IMR-90 (cell line): Measurements from ENCODE around the gene TMEM129. TPM values are rescaled to one million over a fixed set of nuclear protein-coding genes. Genes with fewer than 3 reads are reported as not detected.

Source experiments
- ATAC-seq: fragments of 200-7000 bp; cut with Tn5 transposase; 2 replicates; pipeline ENCODE4 v1.9.1; 2020; ENCODE audit warnings: low read depth, mild to moderate bottlenecking, moderate library complexity
- BruUV-seq: library from RNA; stranded (reverse); fragments of 400-500 nt; replicated peaks from 2 replicates; lab custom pipeline; 2021; lab: Mats Ljungman, UMichigan
- CTCF ChIA-PET: fragments of 300-600 bp; formaldehyde crosslinking; extraction: SDS; loops from one replicate; lab custom pipeline; 2021; ENCODE audit warnings: antibody characterized with exemption; lab: Yijun Ruan, JAX
- POLR2A ChIA-PET: fragments of 300-600 bp; sonication (Branson Sonifier 250); formaldehyde crosslinking; loops from one replicate; lab custom pipeline; 2022; ENCODE audit warnings: antibody characterized with exemption; ENCODE audit not compliant: unreplicated experiment; lab: Charles Lee
- DNase-seq: peaks from one replicate; pipeline ENCODE4 v3.0.0; 2013
- H2AFZ ChIP-seq: replicated peaks from 2 replicates; pipeline ENCODE3; 2013; ENCODE audit warnings: low read length, mild to moderate bottlenecking; ENCODE audit not compliant: poor library complexity
- H2AK5ac ChIP-seq: 2 replicates; pipeline ENCODE4 v1.6.1; 2013; ENCODE audit warnings: low read depth, low read length, inconsistent platforms
- H2AK9ac ChIP-seq: replicated peaks from 2 replicates; pipeline ENCODE3; 2013; ENCODE audit warnings: mild to moderate bottlenecking, low read depth, low read length, moderate library complexity; ENCODE audit not compliant: poor library complexity
- H2BK120ac ChIP-seq: 2 replicates; pipeline ENCODE4 v1.6.1; 2013; ENCODE audit warnings: low read depth, low read length, inconsistent platforms
- H2BK15ac ChIP-seq: 3 replicates; pipeline ENCODE4 v1.6.1; 2013; ENCODE audit warnings: low read depth, low read length, inconsistent platforms
- H2BK20ac ChIP-seq: 2 replicates; pipeline ENCODE4 v1.6.1; 2013; ENCODE audit warnings: low read depth, mild to moderate bottlenecking, inconsistent platforms, low read length, moderate library complexity
- H2BK5ac ChIP-seq: 2 replicates; pipeline ENCODE4 v1.6.1; 2013; ENCODE audit warnings: mild to moderate bottlenecking, low read depth, low read length, inconsistent platforms; ENCODE audit not compliant: poor library complexity, severe bottlenecking
- H3K14ac ChIP-seq: replicated peaks from 2 replicates; pipeline ENCODE4 v1.6.1; 2013; ENCODE audit warnings: low read depth, low read length, inconsistent platforms
- H3K18ac ChIP-seq: 2 replicates; pipeline ENCODE4 v1.6.1; 2013; ENCODE audit warnings: low read depth, low read length, control low read depth
- H3K23ac ChIP-seq: 2 replicates; pipeline ENCODE4 v1.6.1; 2013; ENCODE audit warnings: low read depth, low read length, inconsistent platforms
- H3K27ac ChIP-seq: 2 replicates; pipeline ENCODE4 v1.5.1; 2013; ENCODE audit warnings: mild to moderate bottlenecking, control low read depth, low read length; ENCODE audit not compliant: insufficient read depth
- H3K27me3 ChIP-seq: 2 replicates; pipeline ENCODE4 v1.6.1; 2013; ENCODE audit warnings: low read length; ENCODE audit not compliant: control insufficient read depth, insufficient read depth
- H3K36me3 ChIP-seq: 2 replicates; pipeline ENCODE4 v1.6.1; 2013; ENCODE audit warnings: low read length, mixed read lengths; ENCODE audit not compliant: control insufficient read depth, insufficient read depth
- H3K4ac ChIP-seq: 2 replicates; pipeline ENCODE4 v1.6.1; 2013; ENCODE audit warnings: low read depth, low read length, inconsistent platforms
- H3K4me1 ChIP-seq: 2 replicates; pipeline ENCODE4 v1.6.1; 2013; ENCODE audit warnings: low read length, mixed read lengths; ENCODE audit not compliant: control insufficient read depth, insufficient read depth
- H3K4me2 ChIP-seq: 2 replicates; pipeline ENCODE4 v1.6.1; 2013; ENCODE audit warnings: low read depth, mild to moderate bottlenecking, control low read depth, low read length, moderate library complexity
- H3K4me3 ChIP-seq: 2 replicates; pipeline ENCODE4 v1.5.1; 2013; ENCODE audit warnings: low read depth, mild to moderate bottlenecking, control low read depth, low read length, moderate library complexity; ENCODE audit not compliant: insufficient read depth
- H3K56ac ChIP-seq: 2 replicates; pipeline ENCODE4 v1.6.1; 2013; ENCODE audit warnings: low read length, inconsistent platforms; ENCODE audit not compliant: insufficient read depth; ENCODE audit errors: extremely low read depth
- H3K79me1 ChIP-seq, 2 experiments: 2 replicates each; pipeline ENCODE4 v1.6.1; 2013; ENCODE audit warnings: low read length in 2 of 2, inconsistent platforms in 1 of 2, low read depth in 1 of 2
- H3K9ac ChIP-seq: 2 replicates; pipeline ENCODE4 v1.6.1; 2013; ENCODE audit warnings: low read depth, low read length, control low read depth
- H3K9me1 ChIP-seq: 2 replicates; pipeline ENCODE4 v1.6.1; 2013; ENCODE audit warnings: low read length, inconsistent platforms; ENCODE audit not compliant: insufficient read depth
- H3K9me3 ChIP-seq: 2 replicates; pipeline ENCODE4 v1.6.1; 2013; ENCODE audit warnings: low read length; ENCODE audit not compliant: control insufficient read depth, insufficient read depth
- H4K20me1 ChIP-seq: 2 replicates; pipeline ENCODE4 v1.6.1; 2013; ENCODE audit warnings: low read length, inconsistent platforms; ENCODE audit not compliant: insufficient read depth
- H4K5ac ChIP-seq: 2 replicates; pipeline ENCODE4 v1.6.1; 2013; ENCODE audit warnings: mild to moderate bottlenecking, low read depth, low read length, control low read depth
- H4K8ac ChIP-seq, 2 experiments: 2 replicates each; pipeline ENCODE4 v1.6.1; 2013; ENCODE audit warnings: low read depth in 2 of 2, low read length in 2 of 2, control low read depth in 1 of 2, inconsistent platforms in 1 of 2
- H4K91ac ChIP-seq: 2 replicates; pipeline ENCODE4 v1.6.1; 2013; ENCODE audit warnings: low read depth, low read length, inconsistent platforms; ENCODE audit not compliant: insufficient read depth
- FOS ChIP-seq: fragments of 150-350 bp; IDR thresholded peaks from 2 replicates; pipeline ENCODE4 v1.6.1; 2016; ENCODE audit warnings: low read depth, low read length
- MAFK ChIP-seq: IDR thresholded peaks from 2 replicates; pipeline ENCODE4 v1.6.1; 2012; ENCODE audit warnings: low read depth, low read length, improper control_type of control experiment
- RFX5 ChIP-seq: IDR thresholded peaks from 2 replicates; pipeline ENCODE4 v1.8.0; 2012; ENCODE audit warnings: low read depth, mild to moderate bottlenecking, low read length, moderate library complexity
- WGBS, 2 experiments: methylation state at CpG; one replicate each; pipeline versions ENCODE4 v1.1.5 to v1.1.7; 2013; ENCODE audit warnings: missing lambda C conversion rate in 2 of 2; ENCODE audit not compliant: insufficient read length in 1 of 2; ENCODE audit errors: extremely low coverage in 2 of 2; 5-methylcytosine and 5-hydroxymethylcytosine counted together
- dilution Hi-C: fragments of 300-500 bp; cut with HindIII; formaldehyde crosslinking; loops from one replicate; pipeline ENCODE4 v1.14.3; 2018; ENCODE audit warnings: low sequenced_read_pairs; ENCODE audit not compliant: unreplicated experiment
- in situ Hi-C: fragments of 300-500 bp; cut with MboI; formaldehyde crosslinking; loops from 3 replicates; pipeline ENCODE4 v1.14.3; 2019; ENCODE audit warnings: low sequenced_read_pairs, inconsistent platforms, mixed read lengths
- intact Hi-C: fragments of 100-400 bp; cut with micrococcal nuclease; formaldehyde crosslinking; loops from 2 replicates; pipeline ENCODE4 v1.10.0; 2022
- polyA plus RNA-seq, 3 experiments: library from polyadenylated mRNA; depleted of rRNA; stranded (reverse); fragments of >200 nt; gene quantifications; 2 replicates each; pipeline ENCODE4 v1.2.3, GENCODE V29; 2012; ENCODE audit warnings: low replicate concordance in 1 of 3
- total RNA-seq: library from RNA; depleted of rRNA; stranded (reverse); fragments of >200 nt; gene quantifications from 2 replicates; pipeline ENCODE4 v1.2.3, GENCODE V29; 2012
- TF ChIP-seq, protein P1 (sequence below): fragments of 150-350 bp; IDR thresholded peaks from 2 replicates; pipeline ENCODE4 v1.6.1; 2017; ENCODE audit warnings: mild to moderate bottlenecking, antibody characterized with exemption, low read length, low read depth

TMEM129 gene
- total and polyA plus RNA-seq, 2 of the 4 experiments (the other 2 are of a cell fraction), result 6.6 to 26.6 TPM

DNA sequence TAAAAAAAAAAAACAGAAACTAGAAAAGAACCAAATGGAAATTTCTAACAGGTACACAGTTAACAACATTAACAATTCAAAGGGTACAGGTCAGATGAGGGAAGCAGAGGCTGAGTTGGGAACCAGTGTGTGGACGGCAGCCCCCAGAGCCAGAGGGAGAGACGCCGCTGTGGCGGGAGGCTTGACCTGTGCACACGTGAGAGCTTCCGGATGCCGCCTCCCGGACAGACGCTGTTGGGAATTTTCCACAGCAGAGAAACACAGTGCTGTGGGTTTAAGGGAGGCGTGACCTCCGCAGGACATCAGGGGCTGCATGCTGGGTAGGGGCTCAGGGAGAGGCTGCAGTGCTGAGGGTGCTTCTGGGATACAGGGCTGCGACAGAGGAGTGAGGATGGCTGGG, 22.4 kb upstream of the TMEM129 start:
- CTCF ChIA-PET, result interaction anchor here (1.3 kb wide), 1 partner anchor 67 kb away, joined by 4 read pairs; no protein-coding TSS in a partner anchor
- 80% methylated on average over 1 of the region's 12 CpGs; no CpG with 5 or more reads in 1 of the 2 experiments for WGBS, 2 experiments
- Histone ChIP-seq H3K27ac (no peak overlapping the region), H4K8ac (no peak overlapping the region), H3K18ac (no peak overlapping the region), H2AK5ac (no peak overlapping the region), H3K9me3 (peaks cover 2% of the 10 kb centered on the region), H3K27me3 (no peaks in the 10 kb centered on the region; the same call in 1 of the 2 replicates), H2BK120ac (no peak overlapping the region), H3K4me2 (no peak overlapping the region), H3K14ac (no peak overlapping the region), H3K36me3 (peaks cover 25% of the 10 kb centered on the region), H3K9me1 (no peaks in the 10 kb centered on the region), H3K4me1 (no peaks in the 10 kb centered on the region), H3K4me3 (no peak overlapping the region), H3K56ac (no peak overlapping the region), H4K5ac (no peak overlapping the region), H4K20me1 (peaks cover 4% of the 10 kb centered on the region; the same call in 1 of the 2 replicates), H3K79me1 (no peaks in the 10 kb centered on the region; a peak in 1 of 4 replicates), H3K9ac (no peak overlapping the region), H3K23ac (no peak overlapping the region), H3K4ac (no peak overlapping the region), H2AFZ (no peak overlapping the region), H2BK5ac (no peak overlapping the region), H2AK9ac (no peak overlapping the region), H2BK15ac (no peak overlapping the region), H2BK20ac (no peak overlapping the region), H4K91ac (no peak overlapping the region)
- ATAC-seq, result no peak
- TF ChIP-seq FOS, result no peak
- TF ChIP-seq, protein P1, sequence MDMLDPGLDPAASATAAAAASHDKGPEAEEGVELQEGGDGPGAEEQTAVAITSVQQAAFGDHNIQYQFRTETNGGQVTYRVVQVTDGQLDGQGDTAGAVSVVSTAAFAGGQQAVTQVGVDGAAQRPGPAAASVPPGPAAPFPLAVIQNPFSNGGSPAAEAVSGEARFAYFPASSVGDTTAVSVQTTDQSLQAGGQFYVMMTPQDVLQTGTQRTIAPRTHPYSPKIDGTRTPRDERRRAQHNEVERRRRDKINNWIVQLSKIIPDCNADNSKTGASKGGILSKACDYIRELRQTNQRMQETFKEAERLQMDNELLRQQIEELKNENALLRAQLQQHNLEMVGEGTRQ, result no peak
- TF ChIP-seq MAFK, result no peak
- TF ChIP-seq RFX5, result no peak
- POLR2A ChIA-PET, result no interaction called here
- in situ Hi-C loops, result loop anchor here (5.0 kb wide), 2 partner anchors 69 to 159 kb away; no protein-coding TSS in a partner anchor
- intact Hi-C loops, result no loop called here
- no TSS peak for BruUV-seq
- dilution Hi-C loops, result no loop called here
- DNase-seq, result no peak
